ENCODE measurements around the gene ASB10. TPM values are rescaled to one million over a fixed set of nuclear protein-coding genes. Genes with fewer than 3 reads are reported as not detected.

Gene ASB10
- total and polyA plus RNA-seq, 2 of the 4 experiments (the other 2 are of a cell fraction) = not detected

DNA sequence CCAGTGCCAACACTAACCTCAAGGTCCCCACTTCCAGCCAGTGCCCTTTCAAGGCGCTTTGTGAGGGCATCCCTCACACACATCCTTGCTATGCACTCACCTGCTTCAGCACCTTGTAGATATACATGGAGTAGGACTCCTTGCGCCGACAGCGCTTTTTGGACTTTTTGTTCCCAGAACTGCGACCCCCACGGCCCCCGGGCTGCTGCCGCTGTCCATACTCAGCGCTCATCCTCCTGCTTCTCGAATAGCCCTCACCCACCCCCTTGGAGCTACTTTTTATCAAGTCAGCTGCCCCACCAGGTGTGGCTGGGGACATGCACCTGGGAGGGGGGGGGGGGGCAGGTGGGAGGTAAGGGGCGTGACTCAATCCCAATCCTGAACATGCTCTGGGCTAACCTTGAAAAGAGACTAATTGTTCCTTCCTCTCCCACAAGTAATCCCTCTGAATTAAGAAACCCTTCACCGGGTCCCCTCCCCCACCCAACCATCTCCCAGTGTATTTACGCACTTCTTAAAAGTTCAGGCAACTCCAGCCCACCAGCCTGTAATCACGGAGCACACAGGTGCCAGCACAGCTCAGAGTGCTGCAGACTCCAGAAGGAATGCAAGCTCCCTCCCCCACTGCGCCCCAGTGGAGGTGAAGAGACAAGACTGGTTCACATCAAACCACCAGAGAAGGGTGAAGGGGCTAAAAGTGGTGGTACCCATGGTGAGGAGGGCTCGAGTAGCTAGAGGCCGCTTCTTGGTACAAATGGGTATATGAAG is 23.2 kb upstream of the ASB10 start, which contains the start of gene H2BK1:
TSS of gene H2BK1 (minus strand) at position 402 of the 768 bp plus-strand sequence. CDS start at position 232, 170 bp downstream.
- no peak within 1 kb of the TSS for H3K4me3 ChIP-seq (ENCODE audit: insufficient read depth, low read depth, low read length)
- no peaks in the 10 kb centered on the region; the same call in 1 of the 2 replicates for H3K9me1 ChIP-seq (ENCODE audit: insufficient read depth, low read length)
- no peak within 1 kb of the TSS for H3K27ac ChIP-seq (ENCODE audit: insufficient read depth, low read length)
- peaks cover 27% of the 10 kb centered on the region for H3K36me3 ChIP-seq (ENCODE audit: control insufficient read depth, insufficient read depth, low read length)
- ATAC-seq (ENCODE audit: low read depth) (no peak), DNase-seq (no peak)
- no TSS peak for BruUV-seq (replicated peaks)
- no peak within 1 kb of the TSS for H2BK20ac ChIP-seq (ENCODE audit: low read depth, low read length)
- POLR2A ChIA-PET (ENCODE audit: unreplicated experiment) = no interaction called here
- no peak within 1 kb of the TSS for H3K14ac ChIP-seq (replicated peaks; ENCODE audit: low read depth, low read length)
- CTCF ChIA-PET = no interaction called here
- no peaks in the 10 kb centered on the region for H3K4me1 ChIP-seq (ENCODE audit: control insufficient read depth, insufficient read depth, low read length)
- H3K56ac ChIP-seq (ENCODE audit: extremely low read depth, insufficient read depth, low read length) = no peak within 1 kb of the TSS
- no peak within 1 kb of the TSS for H3K18ac ChIP-seq (ENCODE audit: low read depth, low read length)
- no peak within 1 kb of the TSS for H2AK9ac ChIP-seq (replicated peaks; ENCODE audit: low read depth, low read length, poor library complexity)
- H4K5ac ChIP-seq (ENCODE audit: low read depth, low read length) = no peak within 1 kb of the TSS
- in situ Hi-C loops (cut with MboI; ENCODE audit: low sequenced_read_pairs) (no loop called here), intact Hi-C loops (cut with micrococcal nuclease) (no loop called here), dilution Hi-C loops (cut with HindIII; ENCODE audit: low sequenced_read_pairs, unreplicated experiment) (no loop called here)
- WGBS, 2 experiments (ENCODE audit: extremely low coverage in 2 of 2, insufficient read length in 1 of 2) = no CpG with 5 or more reads among the region's 17 CpGs
- H2BK120ac ChIP-seq (ENCODE audit: low read depth, low read length) = no peak within 1 kb of the TSS
- H3K23ac ChIP-seq (ENCODE audit: low read depth, low read length) = no peak within 1 kb of the TSS
- H3K4ac ChIP-seq (ENCODE audit: low read depth, low read length) = no peak within 1 kb of the TSS
- no peak within 1 kb of the TSS for H4K8ac ChIP-seq (ENCODE audit: low read depth in 2 of 2, low read length in 2 of 2)
- no peak within 1 kb of the TSS for H3K9ac ChIP-seq (ENCODE audit: low read depth, low read length)
- H2BK15ac ChIP-seq (ENCODE audit: low read depth, low read length) = no peak within 1 kb of the TSS
- H2BK5ac ChIP-seq (ENCODE audit: low read depth, low read length, poor library complexity, severe bottlenecking) = no peak within 1 kb of the TSS
- H2AK5ac ChIP-seq (ENCODE audit: low read depth, low read length) = no peak within 1 kb of the TSS
- peaks cover 29% of the 10 kb centered on the region for H3K27me3 ChIP-seq (ENCODE audit: control insufficient read depth, insufficient read depth, low read length)
- H4K91ac ChIP-seq (ENCODE audit: insufficient read depth, low read depth, low read length) = no peak within 1 kb of the TSS
- H4K20me1 ChIP-seq (ENCODE audit: insufficient read depth, low read length) = no peaks in the 10 kb centered on the region
- H3K9me3 ChIP-seq (ENCODE audit: control insufficient read depth, insufficient read depth, low read length) = no peaks in the 10 kb centered on the region
- H2AFZ ChIP-seq (replicated peaks; ENCODE audit: low read length, poor library complexity) = no peak within 1 kb of the TSS
- no peak within 1 kb of the TSS for H3K4me2 ChIP-seq (ENCODE audit: low read depth, low read length)
- TF ChIP-seq, protein P1, sequence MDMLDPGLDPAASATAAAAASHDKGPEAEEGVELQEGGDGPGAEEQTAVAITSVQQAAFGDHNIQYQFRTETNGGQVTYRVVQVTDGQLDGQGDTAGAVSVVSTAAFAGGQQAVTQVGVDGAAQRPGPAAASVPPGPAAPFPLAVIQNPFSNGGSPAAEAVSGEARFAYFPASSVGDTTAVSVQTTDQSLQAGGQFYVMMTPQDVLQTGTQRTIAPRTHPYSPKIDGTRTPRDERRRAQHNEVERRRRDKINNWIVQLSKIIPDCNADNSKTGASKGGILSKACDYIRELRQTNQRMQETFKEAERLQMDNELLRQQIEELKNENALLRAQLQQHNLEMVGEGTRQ (IDR thresholded peaks at IDR 0.05; ENCODE audit: low read depth, low read length) = no peak
- TF ChIP-seq, protein P2, sequence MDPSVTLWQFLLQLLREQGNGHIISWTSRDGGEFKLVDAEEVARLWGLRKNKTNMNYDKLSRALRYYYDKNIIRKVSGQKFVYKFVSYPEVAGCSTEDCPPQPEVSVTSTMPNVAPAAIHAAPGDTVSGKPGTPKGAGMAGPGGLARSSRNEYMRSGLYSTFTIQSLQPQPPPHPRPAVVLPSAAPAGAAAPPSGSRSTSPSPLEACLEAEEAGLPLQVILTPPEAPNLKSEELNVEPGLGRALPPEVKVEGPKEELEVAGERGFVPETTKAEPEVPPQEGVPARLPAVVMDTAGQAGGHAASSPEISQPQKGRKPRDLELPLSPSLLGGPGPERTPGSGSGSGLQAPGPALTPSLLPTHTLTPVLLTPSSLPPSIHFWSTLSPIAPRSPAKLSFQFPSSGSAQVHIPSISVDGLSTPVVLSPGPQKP (IDR thresholded peaks at IDR 0.05; ENCODE audit: borderline replicate concordance, low read depth, low read length) = no peak
- TF ChIP-seq POLR2A (IDR thresholded peaks at IDR 0.05; ENCODE audit: low read depth, low read length) (no peak), CEBPB (IDR thresholded peaks at IDR 0.05; ENCODE audit: low read depth, low read length) (no peak), NFE2L2 (IDR thresholded peaks at IDR 0.05; ENCODE audit: low read depth, low read length) (no peak), BHLHE40 (IDR thresholded peaks at IDR 0.05; ENCODE audit: low read depth, low read length) (no peak), FOS (IDR thresholded peaks at IDR 0.05; ENCODE audit: low read depth, low read length) (no peak), MAZ (IDR thresholded peaks at IDR 0.05; ENCODE audit: borderline replicate concordance, low read depth, low read length) (no peak), CHD1 (IDR thresholded peaks at IDR 0.05; ENCODE audit: low read depth, low read length) (no peak), RFX5 (IDR thresholded peaks at IDR 0.05; ENCODE audit: low read depth, low read length) (no peak), RAD21 (IDR thresholded peaks at IDR 0.05; ENCODE audit: low read length) (no peak), MAFK (IDR thresholded peaks at IDR 0.05; ENCODE audit: low read depth, low read length) (no peak), SMC3 (IDR thresholded peaks at IDR 0.05; ENCODE audit: low read depth, low read length) (no peak), MXI1 (IDR thresholded peaks at IDR 0.05; ENCODE audit: borderline replicate concordance, low read depth, low read length) (no peak), RCOR1 (IDR thresholded peaks at IDR 0.05; ENCODE audit: insufficient replicate concordance, low read length) (no peak)
- TF ChIP-seq, protein P3, sequence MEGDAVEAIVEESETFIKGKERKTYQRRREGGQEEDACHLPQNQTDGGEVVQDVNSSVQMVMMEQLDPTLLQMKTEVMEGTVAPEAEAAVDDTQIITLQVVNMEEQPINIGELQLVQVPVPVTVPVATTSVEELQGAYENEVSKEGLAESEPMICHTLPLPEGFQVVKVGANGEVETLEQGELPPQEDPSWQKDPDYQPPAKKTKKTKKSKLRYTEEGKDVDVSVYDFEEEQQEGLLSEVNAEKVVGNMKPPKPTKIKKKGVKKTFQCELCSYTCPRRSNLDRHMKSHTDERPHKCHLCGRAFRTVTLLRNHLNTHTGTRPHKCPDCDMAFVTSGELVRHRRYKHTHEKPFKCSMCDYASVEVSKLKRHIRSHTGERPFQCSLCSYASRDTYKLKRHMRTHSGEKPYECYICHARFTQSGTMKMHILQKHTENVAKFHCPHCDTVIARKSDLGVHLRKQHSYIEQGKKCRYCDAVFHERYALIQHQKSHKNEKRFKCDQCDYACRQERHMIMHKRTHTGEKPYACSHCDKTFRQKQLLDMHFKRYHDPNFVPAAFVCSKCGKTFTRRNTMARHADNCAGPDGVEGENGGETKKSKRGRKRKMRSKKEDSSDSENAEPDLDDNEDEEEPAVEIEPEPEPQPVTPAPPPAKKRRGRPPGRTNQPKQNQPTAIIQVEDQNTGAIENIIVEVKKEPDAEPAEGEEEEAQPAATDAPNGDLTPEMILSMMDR (conservative IDR thresholded peaks at IDR 0.05; ENCODE audit: low read depth, low read length) = no peak
- H3K79me1 ChIP-seq (ENCODE audit: low read depth in 1 of 2, low read length in 2 of 2) = no peaks in the 10 kb centered on the region

Data from IMR-90 (cell line).